Esophagus squamous epithelium (tissue), 4 donors: ENCODE results near the gene CNOT6.

ENCODE experiments used
- POLR2A ChIP-seq, 4 donors: fragments of 450-650 bp; IDR thresholded peaks; one replicate each; pipeline ENCODE4 v1.6.1; 2017; ENCODE audit warnings: antibody characterized with exemption in 4 of 4, mild to moderate bottlenecking in 4 of 4, moderate library complexity in 3 of 4
- TF ChIP-seq, protein P1 (sequence below), 6 experiments: fragments of 450-650 bp in 4 of 6; fragments of 200-600 bp in 2 of 6; sonication (generic) in 2 of 6; IDR thresholded peaks; one replicate each; pipeline ENCODE4 v1.5.1; 2016 to 2019; ENCODE audit warnings: antibody characterized with exemption in 6 of 6, mild to moderate bottlenecking in 4 of 6, moderate library complexity in 4 of 6

DNA sequence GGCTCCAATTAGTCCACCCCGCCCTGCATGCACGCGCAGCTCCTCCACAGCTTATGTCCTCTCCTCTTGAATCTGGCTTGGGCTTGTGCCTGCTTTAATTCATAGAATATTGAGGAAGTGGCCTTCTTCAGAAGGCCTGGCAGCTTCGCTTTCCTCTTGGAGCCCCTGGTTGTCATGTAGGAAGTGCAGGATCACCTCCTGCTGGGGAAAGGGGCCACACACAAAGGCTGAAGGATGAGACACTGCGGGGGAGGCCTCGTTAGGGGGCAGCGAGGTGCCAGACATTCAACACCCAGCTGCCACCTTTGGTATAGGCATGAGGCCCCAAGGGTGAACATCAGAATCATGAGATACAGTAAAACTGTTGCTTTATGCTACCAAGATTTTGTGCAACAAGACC is 2.7 kb upstream of the CNOT6 start:
- TF ChIP-seq, protein P1, sequence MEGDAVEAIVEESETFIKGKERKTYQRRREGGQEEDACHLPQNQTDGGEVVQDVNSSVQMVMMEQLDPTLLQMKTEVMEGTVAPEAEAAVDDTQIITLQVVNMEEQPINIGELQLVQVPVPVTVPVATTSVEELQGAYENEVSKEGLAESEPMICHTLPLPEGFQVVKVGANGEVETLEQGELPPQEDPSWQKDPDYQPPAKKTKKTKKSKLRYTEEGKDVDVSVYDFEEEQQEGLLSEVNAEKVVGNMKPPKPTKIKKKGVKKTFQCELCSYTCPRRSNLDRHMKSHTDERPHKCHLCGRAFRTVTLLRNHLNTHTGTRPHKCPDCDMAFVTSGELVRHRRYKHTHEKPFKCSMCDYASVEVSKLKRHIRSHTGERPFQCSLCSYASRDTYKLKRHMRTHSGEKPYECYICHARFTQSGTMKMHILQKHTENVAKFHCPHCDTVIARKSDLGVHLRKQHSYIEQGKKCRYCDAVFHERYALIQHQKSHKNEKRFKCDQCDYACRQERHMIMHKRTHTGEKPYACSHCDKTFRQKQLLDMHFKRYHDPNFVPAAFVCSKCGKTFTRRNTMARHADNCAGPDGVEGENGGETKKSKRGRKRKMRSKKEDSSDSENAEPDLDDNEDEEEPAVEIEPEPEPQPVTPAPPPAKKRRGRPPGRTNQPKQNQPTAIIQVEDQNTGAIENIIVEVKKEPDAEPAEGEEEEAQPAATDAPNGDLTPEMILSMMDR (IDR thresholded peaks at IDR 0.05) = no peak
- TF ChIP-seq POLR2A (IDR thresholded peaks at IDR 0.05) = no peak
